Cardiac fibroblast (primary cell): ENCODE measurements around the gene ACSS2.

Source experiments
- DNase-seq, 2 donors: peaks; one replicate each; pipeline versions ENCODE4 v3.0.0 to v3.0.0-alpha.2; 2010; ENCODE audit warnings: low read depth in 2 of 2
- H3K4me3 ChIP-seq, 2 donors: replicated peaks in 1 of 2; 1 replicate in 1 of 2; 2 replicates in 1 of 2; pipeline ENCODE4 v1.5.1; 2011; ENCODE audit warnings: low read depth in 2 of 2, low read length in 2 of 2, mild to moderate bottlenecking in 2 of 2, moderate library complexity in 1 of 2
- TF ChIP-seq, protein P1 (sequence below): IDR thresholded peaks from one replicate; pipeline ENCODE4 v1.5.1; 2011; ENCODE audit warnings: low read depth, mild to moderate bottlenecking, low read length, inconsistent platforms

ACSS2 gene

DNA sequence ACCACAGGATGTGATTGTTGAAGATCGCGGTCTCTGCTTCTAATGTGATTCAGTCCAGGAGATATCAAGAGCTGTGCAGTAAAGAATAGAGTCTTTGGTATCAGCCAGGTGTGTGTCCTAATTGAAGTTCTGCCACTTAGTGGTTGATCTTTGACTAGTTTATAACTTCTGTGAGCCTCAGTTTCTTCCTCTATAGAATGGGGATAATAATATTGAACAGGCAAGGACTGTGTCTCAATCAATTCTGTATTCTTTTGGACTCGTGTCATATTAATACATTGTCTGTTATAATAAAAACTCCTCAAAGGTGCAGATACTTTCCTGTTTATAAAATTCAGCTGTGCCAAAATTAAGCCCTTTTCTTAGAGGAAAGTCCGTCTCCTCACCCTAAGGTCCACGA, 27.8 kb upstream of the ACSS2 start:
- TF ChIP-seq, protein P1, sequence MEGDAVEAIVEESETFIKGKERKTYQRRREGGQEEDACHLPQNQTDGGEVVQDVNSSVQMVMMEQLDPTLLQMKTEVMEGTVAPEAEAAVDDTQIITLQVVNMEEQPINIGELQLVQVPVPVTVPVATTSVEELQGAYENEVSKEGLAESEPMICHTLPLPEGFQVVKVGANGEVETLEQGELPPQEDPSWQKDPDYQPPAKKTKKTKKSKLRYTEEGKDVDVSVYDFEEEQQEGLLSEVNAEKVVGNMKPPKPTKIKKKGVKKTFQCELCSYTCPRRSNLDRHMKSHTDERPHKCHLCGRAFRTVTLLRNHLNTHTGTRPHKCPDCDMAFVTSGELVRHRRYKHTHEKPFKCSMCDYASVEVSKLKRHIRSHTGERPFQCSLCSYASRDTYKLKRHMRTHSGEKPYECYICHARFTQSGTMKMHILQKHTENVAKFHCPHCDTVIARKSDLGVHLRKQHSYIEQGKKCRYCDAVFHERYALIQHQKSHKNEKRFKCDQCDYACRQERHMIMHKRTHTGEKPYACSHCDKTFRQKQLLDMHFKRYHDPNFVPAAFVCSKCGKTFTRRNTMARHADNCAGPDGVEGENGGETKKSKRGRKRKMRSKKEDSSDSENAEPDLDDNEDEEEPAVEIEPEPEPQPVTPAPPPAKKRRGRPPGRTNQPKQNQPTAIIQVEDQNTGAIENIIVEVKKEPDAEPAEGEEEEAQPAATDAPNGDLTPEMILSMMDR: no peak
- no peak overlapping the region for H3K4me3 ChIP-seq

DNA sequence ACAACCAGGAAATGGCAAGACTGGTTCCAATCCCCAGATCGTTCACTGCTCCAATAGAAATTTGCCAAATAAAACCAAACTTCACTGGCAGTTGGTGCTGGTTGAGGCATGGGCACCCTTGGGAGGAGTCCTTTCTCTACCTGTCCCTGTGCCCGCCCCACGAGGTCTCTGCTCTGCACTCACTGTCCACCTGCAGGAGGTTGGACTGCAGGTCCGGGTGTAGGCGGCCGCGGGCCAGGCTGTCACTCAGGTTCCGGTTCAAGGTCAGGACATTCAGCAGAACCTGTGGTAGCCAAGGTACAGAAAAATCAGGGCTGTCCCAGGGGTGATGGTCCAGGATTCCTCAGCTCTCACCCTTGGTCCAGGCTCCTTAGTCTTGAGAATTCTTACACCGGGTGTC, 26.6 kb upstream of the ACSS2 start:
- H3K4me3 ChIP-seq: no peak overlapping the region
- TF ChIP-seq, protein P1: no peak
- DNase-seq: no peak

More for the DNA sequence above, 27.8 kb upstream of the ACSS2 start:
- DNase-seq: no peak

DNA sequence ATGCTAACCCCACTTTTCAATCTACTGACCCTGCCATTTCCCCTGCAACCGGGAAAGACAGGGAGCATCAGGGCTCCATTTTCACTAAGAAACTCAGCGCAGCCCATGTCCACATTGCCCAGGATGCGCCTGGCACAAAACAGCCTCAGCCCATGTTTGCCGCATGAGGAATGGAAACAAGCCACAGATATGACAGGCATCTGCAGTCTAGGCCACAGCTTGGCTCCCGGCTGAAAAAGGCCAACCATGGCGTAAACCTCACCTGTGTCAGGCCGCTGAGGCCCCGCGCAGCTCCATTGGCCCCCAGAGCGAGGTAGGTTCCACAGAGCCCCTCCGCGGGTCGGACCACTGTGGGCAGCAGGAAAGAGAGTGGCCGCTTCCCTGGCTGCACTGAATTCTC, 25.4 kb upstream of the ACSS2 start:
- no peak for DNase-seq
- no peak overlapping the region for H3K4me3 ChIP-seq
- TF ChIP-seq, protein P1: no peak

DNA sequence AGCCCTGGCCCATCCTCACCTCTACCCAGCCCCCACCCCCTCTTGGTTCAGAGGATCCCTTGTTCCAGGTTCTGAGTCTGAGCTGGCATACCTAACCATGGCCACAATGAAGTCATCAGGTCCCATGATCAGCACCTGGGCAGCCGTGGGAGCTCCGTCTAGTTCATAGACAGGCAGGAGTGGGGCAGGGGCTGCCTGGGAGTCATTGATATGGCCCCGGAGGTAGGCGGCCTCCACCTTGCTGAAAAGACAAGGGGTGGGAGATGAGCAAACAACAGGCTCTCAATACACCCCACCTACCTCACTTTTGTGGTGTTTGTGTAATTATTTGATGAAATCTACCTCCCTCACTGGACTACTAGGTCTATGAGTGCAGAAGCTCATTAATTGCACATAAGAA, 24.1 kb upstream of the ACSS2 start:
- no peak for DNase-seq
- no peak overlapping the region for H3K4me3 ChIP-seq
- TF ChIP-seq, protein P1: no peak

DNA sequence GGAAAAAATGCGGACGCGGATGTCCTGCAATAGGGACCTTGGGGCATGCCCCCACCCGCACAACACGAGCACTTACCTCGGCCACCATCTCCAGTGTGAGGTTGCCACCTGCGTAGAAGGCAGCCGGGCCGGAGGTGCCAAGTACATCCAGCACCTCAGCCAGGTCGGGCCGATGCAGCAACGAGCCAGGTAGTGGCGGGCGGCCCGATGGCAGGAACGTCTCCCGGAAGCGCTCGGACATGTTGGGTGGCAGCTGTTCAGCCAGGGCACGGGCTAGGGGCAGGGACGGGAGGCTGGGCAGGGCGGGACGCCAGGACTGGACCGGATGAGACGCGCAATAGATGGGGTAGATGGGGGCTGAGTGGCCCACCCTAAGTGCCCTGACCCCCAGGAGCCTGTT, 17.0 kb upstream of the ACSS2 start:
- DNase-seq: no peak
- TF ChIP-seq, protein P1: no peak
- H3K4me3 ChIP-seq: no peak overlapping the region

DNA sequence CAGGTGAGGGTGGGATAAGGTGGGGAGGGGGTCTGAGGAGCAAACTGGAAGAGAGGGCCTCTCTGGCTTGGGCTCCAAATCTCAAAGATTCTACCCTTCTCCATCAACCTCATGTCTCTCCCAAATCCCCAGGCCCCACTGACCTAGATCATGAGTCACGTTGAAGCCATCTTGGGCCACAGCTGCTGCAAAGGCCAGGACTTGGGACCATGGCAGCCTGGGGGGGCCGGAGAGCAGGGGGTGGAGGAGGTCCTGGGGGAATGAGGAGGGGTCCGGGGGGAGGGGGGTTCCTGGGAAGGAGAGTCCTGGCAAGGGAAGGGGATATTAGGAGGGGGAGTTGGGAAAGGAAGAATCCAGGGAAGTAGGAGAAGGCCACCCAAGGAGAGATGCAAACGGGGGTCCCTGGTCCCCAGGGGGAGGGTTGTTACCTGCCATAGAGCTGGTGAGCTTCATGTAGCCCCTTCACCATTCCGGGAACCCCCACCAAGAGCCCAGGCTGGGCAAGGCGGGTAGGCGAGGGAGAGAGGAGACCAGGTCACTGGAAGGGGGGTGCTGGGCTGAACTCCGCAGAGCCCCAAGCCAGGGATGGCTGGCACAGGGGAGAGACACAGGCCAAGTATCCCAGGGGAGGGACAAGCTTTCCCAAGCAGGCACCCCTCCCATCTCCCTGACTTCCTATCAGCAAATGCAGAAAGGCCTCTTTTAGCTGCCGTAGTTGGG, 16.4 kb upstream of the ACSS2 start:
- TF ChIP-seq, protein P1: no peak
- no peak overlapping the region for H3K4me3 ChIP-seq
- no peak for DNase-seq
